ENCODE data around the gene STAT2.

DNA sequence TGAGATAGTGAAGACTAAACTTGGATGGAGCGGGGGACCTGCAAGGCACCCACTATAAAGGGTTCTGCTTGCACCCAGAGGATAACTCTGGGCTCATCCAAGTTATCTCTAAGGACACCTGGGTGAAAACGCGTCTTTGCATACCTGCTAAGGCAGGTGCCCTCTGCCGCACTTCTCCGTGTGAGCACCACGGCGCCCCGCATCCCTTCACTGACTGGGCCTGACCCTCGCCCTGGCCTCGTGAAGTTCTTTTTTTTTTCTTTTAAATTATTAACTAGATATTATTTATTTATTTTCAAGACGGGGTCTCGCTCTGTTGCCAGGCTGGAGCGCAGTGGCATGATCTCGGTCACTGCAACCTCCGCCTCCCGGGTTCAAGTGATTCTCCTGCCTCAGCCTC is 22.7 kb upstream of the STAT2 start:
- TF ChIP-seq POLR2A (IDR thresholded peaks at IDR 0.05) (no peak), POLR2AphosphoS5 (IDR thresholded peaks at IDR 0.05) (no peak)
